WERI-Rb-1 (cell line): ENCODE measurements around the gene TMEM101.
"Not testable (repeated sequence)": the region's sequence is repeated elsewhere in the genome, so short reads cannot be mapped to it uniquely, and the experiment has no call there.

Experiments
- DNase-seq: peaks from one replicate; pipeline ENCODE4 v3.0.0-alpha.2; 2020
- H3K27ac ChIP-seq: fragments of 250-450 bp; sonication (Bioruptor Pico); 2 replicates; pipeline ENCODE4 v1.5.1; 2020; ENCODE audit warnings: mild to moderate bottlenecking, moderate library complexity
- H3K27me3 ChIP-seq: fragments of 250-450 bp; sonication (Bioruptor Pico); 2 replicates; pipeline ENCODE4 v1.5.1; 2021; ENCODE audit warnings: mild to moderate bottlenecking, low read depth, moderate library complexity; ENCODE audit not compliant: insufficient read depth, severe bottlenecking
- H3K36me3 ChIP-seq: fragments of 250-450 bp; sonication (Bioruptor Pico); 2 replicates; pipeline ENCODE4 v1.5.1; 2020; ENCODE audit warnings: mild to moderate bottlenecking, moderate library complexity
- H3K4me3 ChIP-seq: 2 replicates; pipeline ENCODE4 v1.5.1; 2011; ENCODE audit warnings: low read depth, mild to moderate bottlenecking, control low read depth, low read length
- H3K9me3 ChIP-seq: fragments of 250-450 bp; sonication (Bioruptor Pico); 2 replicates; pipeline ENCODE4 v1.5.1; 2021; ENCODE audit warnings: mild to moderate bottlenecking, moderate library complexity; ENCODE audit not compliant: severe bottlenecking
- TF ChIP-seq, protein P1 (sequence below): IDR thresholded peaks from 2 replicates; pipeline ENCODE4 v1.5.1; 2011; ENCODE audit warnings: low read depth, mild to moderate bottlenecking, control low read depth, inconsistent platforms, low read length

The TMEM101 gene

DNA sequence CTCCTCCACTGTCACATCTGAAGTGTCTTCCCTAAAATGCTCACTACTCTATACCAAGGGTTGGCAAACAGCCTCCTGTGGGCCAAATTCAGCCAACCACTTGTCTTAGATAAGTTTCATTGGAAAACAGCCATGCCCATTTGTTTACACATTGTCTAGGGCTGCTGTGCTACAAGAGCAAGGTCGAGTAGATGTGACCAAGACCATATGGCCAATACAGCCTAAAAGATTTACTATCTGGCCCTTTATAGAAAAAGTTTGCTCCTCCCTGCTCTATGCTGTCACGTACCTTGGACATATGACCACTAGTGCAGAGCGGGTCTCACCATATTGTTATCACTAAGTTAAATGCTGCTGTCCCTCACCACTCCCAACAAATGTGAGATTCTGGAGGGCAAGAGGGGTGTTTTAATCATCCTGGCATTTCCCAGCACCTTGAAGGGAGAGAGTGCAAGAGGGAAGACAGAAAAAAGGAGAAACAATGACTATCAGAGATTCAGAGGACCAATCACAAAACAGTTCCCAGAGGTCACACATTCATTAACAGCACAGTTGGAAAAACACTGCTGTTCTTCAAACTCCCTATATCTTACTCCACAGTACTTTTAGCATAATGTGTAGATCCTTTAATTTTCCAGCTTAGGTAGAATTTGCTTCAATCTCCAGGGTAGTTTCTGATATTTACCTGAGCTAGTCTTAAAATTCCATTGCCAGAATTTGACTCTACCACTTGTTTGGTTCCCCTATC lies 38.5 kb upstream of the TMEM101 start:
- DNase-seq, result no peak
- TF ChIP-seq, protein P1, sequence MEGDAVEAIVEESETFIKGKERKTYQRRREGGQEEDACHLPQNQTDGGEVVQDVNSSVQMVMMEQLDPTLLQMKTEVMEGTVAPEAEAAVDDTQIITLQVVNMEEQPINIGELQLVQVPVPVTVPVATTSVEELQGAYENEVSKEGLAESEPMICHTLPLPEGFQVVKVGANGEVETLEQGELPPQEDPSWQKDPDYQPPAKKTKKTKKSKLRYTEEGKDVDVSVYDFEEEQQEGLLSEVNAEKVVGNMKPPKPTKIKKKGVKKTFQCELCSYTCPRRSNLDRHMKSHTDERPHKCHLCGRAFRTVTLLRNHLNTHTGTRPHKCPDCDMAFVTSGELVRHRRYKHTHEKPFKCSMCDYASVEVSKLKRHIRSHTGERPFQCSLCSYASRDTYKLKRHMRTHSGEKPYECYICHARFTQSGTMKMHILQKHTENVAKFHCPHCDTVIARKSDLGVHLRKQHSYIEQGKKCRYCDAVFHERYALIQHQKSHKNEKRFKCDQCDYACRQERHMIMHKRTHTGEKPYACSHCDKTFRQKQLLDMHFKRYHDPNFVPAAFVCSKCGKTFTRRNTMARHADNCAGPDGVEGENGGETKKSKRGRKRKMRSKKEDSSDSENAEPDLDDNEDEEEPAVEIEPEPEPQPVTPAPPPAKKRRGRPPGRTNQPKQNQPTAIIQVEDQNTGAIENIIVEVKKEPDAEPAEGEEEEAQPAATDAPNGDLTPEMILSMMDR, result no peak
- Histone ChIP-seq H3K27ac (peak overlapping the region; percentile 12; the same call in 1 of the 2 replicates), H3K4me3 (no peak overlapping the region), H3K27me3 (no peaks in the 10 kb centered on the region), H3K36me3 (peaks cover 97% of the 10 kb centered on the region), H3K9me3 (no peaks in the 10 kb centered on the region)

DNA sequence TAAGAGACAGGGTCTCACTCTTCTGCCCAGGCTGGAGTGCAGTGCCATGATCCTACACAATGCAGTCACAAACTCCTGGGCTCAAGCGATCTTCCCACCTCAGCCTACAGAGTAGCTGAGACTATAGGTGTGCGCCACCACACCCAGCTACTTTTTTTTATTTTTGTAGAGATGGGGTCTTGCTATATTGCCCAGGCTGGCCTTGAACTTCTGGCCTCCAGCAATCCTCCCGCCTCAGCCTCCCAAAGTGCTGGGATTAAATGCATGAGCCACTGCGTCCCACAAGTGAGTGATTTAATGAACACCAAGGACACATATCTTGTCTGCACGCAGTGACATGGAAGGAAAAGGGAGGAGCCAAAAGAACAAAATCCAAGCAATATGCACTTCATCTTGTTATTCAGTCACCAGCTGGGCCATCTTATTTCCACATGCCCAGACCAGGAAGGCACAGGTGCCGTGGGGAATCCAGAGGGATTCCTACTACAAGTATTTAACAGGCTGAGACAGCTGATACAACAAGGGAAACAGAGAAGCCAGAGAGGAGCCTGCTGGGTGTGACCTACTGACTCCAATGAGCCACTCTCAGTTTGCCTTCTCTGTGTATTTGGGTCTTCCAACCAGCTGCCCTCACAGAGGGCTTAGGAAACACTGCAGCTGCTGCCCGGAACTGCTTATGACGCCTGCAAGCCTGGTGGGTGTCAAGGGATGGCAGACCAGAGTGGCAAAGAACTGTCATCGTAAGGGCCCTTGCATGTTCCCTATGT lies 34.7 kb upstream of the TMEM101 start:
- H3K9me3 ChIP-seq, result no peaks in the 10 kb centered on the region
- no peak overlapping the region for H3K4me3 ChIP-seq
- H3K27ac ChIP-seq, result no peak overlapping the region
- peaks cover 93% of the 10 kb centered on the region for H3K36me3 ChIP-seq
- TF ChIP-seq, protein P1, result no peak
- DNase-seq, result no peak
- H3K27me3 ChIP-seq, result no peaks in the 10 kb centered on the region

DNA sequence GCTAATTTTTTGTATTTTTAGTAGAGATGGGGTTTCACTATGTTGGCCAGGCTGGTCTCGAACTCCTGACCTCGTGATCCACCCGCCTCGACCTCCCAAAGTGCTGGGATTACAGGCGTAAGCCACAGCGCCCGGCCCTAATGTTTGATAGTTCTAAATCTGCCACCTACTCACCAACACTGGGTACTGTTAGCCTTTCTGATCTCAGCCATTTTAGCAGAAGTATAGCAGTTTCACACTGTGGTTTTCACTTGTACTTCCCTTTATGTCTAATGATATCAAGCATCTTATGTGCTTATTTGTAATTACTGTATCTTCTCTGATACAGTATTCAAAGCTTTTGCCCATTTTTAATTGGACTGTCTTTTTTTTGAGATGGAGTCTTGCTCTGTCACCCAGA lies 32.1 kb upstream of the TMEM101 start:
- H3K4me3 ChIP-seq, DNase-seq, H3K27ac ChIP-seq, H3K27me3 ChIP-seq, H3K9me3 ChIP-seq: not testable (repeated sequence)
- H3K36me3 ChIP-seq, result peaks cover 87% of the 10 kb centered on the region

DNA sequence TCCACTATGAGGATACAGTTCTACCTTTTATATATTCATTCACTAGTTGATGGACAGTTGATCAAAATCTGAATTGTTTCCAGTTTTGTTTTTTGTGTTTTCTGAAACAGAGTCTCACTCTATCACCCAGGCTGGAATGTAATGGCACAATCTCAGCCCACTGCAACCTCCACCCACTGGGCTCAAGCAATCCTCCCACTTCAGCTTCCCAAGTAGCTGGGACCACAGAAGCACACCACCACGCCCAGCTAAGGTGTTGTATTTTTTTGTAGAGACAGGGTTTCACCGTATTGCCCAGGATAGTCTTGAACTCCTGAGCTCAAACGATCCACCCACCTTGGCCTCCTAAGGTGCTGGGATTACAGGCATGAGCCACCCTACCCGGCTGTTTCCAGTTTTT lies 30.7 kb upstream of the TMEM101 start:
- DNase-seq, result no peak
- H3K9me3 ChIP-seq, result no peaks in the 10 kb centered on the region
- no peak overlapping the region for H3K4me3 ChIP-seq
- H3K27ac ChIP-seq, result no peak overlapping the region
- no peaks in the 10 kb centered on the region for H3K27me3 ChIP-seq
- TF ChIP-seq, protein P1, result no peak
- H3K36me3 ChIP-seq, result peaks cover 74% of the 10 kb centered on the region

DNA sequence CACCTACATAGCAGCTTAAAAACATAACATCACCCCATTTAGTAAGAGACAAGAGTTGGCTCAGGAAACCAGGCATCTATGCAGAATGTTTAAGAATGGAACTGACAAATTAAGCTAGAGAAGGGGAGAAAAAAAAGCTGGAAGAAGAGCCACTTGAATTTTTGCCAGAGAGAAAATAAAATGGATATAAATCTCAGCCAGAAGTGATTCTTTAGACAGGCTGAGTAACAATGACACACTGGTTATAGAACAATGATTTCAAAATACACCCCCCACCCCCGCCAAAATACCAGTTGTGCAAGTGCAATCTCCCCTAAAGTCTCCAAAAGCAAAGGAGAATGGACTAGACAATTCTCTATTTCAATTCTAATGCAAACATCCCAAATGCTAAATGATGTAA lies 29.3 kb upstream of the TMEM101 start:
- H3K9me3 ChIP-seq, result no peaks in the 10 kb centered on the region

DNA sequence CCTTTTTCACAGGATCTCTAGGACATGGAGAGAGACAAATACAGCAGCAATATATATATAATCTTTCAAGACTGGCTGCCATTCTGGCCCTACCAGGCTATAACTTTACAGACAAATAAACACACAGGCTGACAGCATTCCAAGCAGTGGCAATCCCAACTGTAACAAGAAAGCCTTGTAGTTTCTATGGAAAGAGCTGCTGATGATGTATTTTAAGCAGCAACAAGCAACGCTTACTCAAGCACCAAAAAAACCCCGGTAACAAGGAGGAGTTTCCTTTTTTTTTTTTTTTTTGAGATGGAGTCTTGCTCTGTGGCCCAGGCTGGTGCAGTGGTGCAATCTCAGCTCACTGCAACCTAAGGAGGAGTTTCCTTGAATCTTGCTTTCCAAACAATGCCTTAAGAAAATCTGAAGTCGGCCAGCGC lies 28.5 kb upstream of the TMEM101 start:
- DNase-seq, result no peak
- Histone ChIP-seq H3K27me3 (no peaks in the 10 kb centered on the region), H3K27ac (no peak overlapping the region), H3K4me3 (no peak overlapping the region), H3K9me3 (no peaks in the 10 kb centered on the region), H3K36me3 (peaks cover 71% of the 10 kb centered on the region)
- TF ChIP-seq, protein P1, result no peak

More for the DNA sequence above, 29.3 kb upstream of the TMEM101 start:
- H3K27ac ChIP-seq, result peak overlapping the region; percentile 12; the same call in 1 of the 2 replicates
- H3K4me3 ChIP-seq, result no peak overlapping the region
- DNase-seq, result no peak
- peaks cover 73% of the 10 kb centered on the region for H3K36me3 ChIP-seq
- TF ChIP-seq, protein P1, result no peak
- no peaks in the 10 kb centered on the region for H3K27me3 ChIP-seq
